ENCODE results near the gene HSD3B1. TPM values are rescaled to one million over a fixed set of nuclear protein-coding genes. Genes with fewer than 3 reads are reported as not detected.
"Not testable (repeated sequence)": the region's sequence is repeated elsewhere in the genome, so short reads cannot be mapped to it uniquely, and the experiment has no call there.

HSD3B1 gene
- polyA plus RNA-seq, 1 of the 3 experiments (the other 2 are of a cell fraction) = not detected

DNA sequence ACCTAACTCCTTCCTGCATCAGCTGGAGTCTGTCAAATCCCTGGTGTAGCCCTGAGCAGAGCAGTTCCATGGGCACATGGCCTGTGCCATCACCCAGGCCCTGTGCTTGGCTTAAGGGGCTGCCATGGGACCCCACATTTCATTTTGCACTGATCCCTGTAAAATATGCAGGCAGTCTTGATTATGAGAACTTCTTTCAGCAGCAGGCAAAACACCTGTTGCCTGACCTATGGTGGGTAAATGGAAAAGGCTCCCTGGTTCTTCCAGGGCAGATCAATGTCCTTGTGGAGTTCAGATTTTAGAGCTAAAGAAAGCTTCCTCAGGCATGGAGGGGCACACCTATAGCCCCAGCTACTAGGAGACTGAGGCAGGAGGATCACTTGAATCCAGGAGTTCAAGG lies 44.2 kb downstream of the HSD3B1 start:
- Histone ChIP-seq H3F3A (replicated peaks; ENCODE audit: insufficient read depth) (no peaks in the 10 kb centered on the region), H4K20me1 (ENCODE audit: insufficient read depth) (no peaks in the 10 kb centered on the region), H3K27ac (ENCODE audit: low read depth in 2 of 2, low read length in 1 of 2) (no peak overlapping the region), H3K79me2 (ENCODE audit: insufficient read depth) (no peaks in the 10 kb centered on the region), H3K4me2 (no peak overlapping the region), H3K27me3 (ENCODE audit: insufficient read depth) (peaks cover 7% of the 10 kb centered on the region; the same call in 1 of the 2 replicates), H3K9me2 (no peaks in the 10 kb centered on the region), H3K4me3 (ENCODE audit: low read depth in 2 of 2, low read length in 1 of 2) (no peak overlapping the region), H3K9ac (no peak overlapping the region), H3K9me3 (no peaks in the 10 kb centered on the region), H3K4me1 (ENCODE audit: control insufficient read depth in 1 of 2, insufficient read depth in 2 of 2, low read depth in 1 of 2, low read length in 1 of 2) (peaks cover 5 to 7% of the 10 kb centered on the region in 2 experiments; a peak in 2 of 4 replicates), H2AFZ (ENCODE audit: low read depth) (no peak overlapping the region), H3K36me3 (replicated peaks in 1 of 2; ENCODE audit: control insufficient read depth in 1 of 2, insufficient read depth in 2 of 2, low read length in 1 of 2) (no peaks in the 10 kb centered on the region)
- TF ChIP-seq TCF12 (IDR thresholded peaks at IDR 0.05) (no peak), NRF1 (IDR thresholded peaks at IDR 0.05; ENCODE audit: low read depth, low read length) (no peak), MEF2A (IDR thresholded peaks at IDR 0.05; ENCODE audit: borderline replicate concordance, low read depth) (no peak), RCOR1 (IDR thresholded peaks at IDR 0.05; ENCODE audit: low read length) (no peak), EP300 (IDR thresholded peaks at IDR 0.05; ENCODE audit: borderline replicate concordance in 1 of 2, low read depth in 1 of 2, low read length in 1 of 2) (no peak)
- DNase-seq = no peak
- ChIA-PET POLR2A (no interaction called here), CTCF (no interaction called here)

DNA sequence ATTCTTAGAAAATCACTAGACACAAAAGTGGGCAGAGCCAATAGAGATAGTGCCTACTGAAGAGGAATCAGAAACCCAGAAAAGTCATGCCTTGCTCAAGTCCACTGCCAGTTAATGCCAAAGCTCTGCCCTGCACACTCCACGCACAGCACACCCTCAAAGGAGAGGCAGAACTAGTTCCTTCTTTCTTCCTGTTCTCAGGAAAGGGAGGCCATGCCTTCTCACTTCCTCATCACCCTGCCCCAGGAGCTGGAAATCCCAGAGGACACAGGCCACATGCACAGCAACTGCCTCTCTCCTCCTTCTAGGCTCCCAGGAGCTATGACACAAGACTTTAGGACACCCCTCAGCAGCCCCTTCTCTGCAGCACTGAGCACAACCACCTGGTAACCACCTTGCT lies 45.6 kb downstream of the HSD3B1 start:
- H3K9me3 ChIP-seq; H3K27me3 ChIP-seq (ENCODE audit: insufficient read depth); H3K36me3 ChIP-seq (replicated peaks in 1 of 2; ENCODE audit: control insufficient read depth in 1 of 2, insufficient read depth in 2 of 2, low read length in 1 of 2); POLR2A ChIA-PET; CTCF ChIA-PET; H3K9ac ChIP-seq; H3K4me1 ChIP-seq (ENCODE audit: control insufficient read depth in 1 of 2, insufficient read depth in 2 of 2, low read depth in 1 of 2, low read length in 1 of 2); H4K20me1 ChIP-seq (ENCODE audit: insufficient read depth); H3K79me2 ChIP-seq (ENCODE audit: insufficient read depth); H3K27ac ChIP-seq (ENCODE audit: low read depth in 2 of 2, low read length in 1 of 2); H3K4me3 ChIP-seq (ENCODE audit: low read depth in 2 of 2, low read length in 1 of 2); H2AFZ ChIP-seq (ENCODE audit: low read depth); H3F3A ChIP-seq (replicated peaks; ENCODE audit: insufficient read depth); DNase-seq; H3K9me2 ChIP-seq; H3K4me2 ChIP-seq: not testable (repeated sequence)
- WGBS (ENCODE audit: low lambda C conversion rate) = 57% methylated on average over 1 of the region's 1 CpG

DNA sequence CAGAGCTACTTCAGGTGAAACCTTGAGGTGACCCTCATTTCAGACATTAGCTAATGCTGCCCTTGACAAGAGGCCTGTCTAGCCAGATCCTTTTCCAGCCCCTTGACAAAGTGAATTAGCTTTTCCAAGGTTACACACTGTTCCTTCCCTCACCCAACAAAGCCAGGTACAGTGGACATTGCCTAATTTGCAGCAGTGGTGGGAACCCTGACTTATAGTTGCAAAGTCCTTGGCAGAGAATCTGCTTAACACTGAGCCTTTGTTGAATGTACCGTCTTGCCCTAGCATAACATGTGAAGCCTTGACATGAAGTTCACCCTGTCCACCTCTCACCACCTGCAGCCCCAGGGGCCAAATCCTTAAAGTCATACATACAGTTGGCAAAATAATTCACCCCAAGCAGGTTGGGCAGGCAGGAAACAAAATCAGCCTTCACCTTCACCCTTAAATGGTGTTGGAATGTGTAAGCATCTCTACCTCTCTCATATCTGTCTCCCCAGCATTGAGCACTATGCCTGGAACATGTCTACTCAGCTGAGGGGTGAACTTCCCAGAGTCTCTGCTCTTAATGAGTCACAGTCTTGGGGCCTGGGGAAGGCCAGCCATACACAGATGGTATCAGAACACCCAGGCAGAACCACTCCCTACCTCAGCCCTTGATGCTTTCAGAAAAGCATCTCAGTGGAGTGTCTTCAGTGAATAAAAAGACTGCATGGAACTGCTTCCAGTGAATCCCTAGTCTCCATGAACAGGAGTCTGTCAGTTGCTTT lies 46.5 kb downstream of the HSD3B1 start:
- not testable (repeated sequence) for H3K27ac ChIP-seq (ENCODE audit: low read depth in 2 of 2, low read length in 1 of 2); H3K9ac ChIP-seq
- peak overlapping the region; percentile 50 for H3K4me2 ChIP-seq

DNA sequence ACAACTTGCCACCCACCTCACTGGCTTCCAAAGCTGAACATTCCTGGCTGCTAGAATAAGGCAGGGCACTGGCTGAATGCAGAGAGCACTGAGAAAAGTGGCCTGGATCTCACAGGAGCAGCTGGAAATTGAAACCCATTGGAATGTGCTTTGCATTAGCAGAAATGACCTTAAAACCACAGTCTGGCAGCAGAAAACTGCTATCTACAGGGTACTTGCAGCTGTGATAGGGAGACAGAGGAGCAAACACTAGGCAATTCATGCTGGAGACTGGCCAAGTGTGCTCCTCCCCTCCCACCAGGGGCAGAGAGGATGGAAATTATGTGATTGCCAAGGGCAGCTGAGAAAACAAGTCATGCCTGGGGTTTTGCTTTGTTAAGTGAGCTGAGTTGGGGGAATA lies 47.2 kb downstream of the HSD3B1 start:
- no peaks in the 10 kb centered on the region for H3K79me2 ChIP-seq (ENCODE audit: insufficient read depth)
- ChIA-PET CTCF (interaction anchor here (0.9 to 1.3 kb wide), 4 partner anchors 9 to 121 kb away, joined by 3 to 4 read pairs (median 3); no protein-coding TSS in a partner anchor), POLR2A (no interaction called here)
- peaks cover 5 to 7% of the 10 kb centered on the region in 2 experiments; a peak in 2 of 4 replicates for H3K4me1 ChIP-seq (ENCODE audit: control insufficient read depth in 1 of 2, insufficient read depth in 2 of 2, low read depth in 1 of 2, low read length in 1 of 2)
- no peak overlapping the region for H2AFZ ChIP-seq (ENCODE audit: low read depth)
- H3K27me3 ChIP-seq (ENCODE audit: insufficient read depth) = no peaks in the 10 kb centered on the region; the same call in 1 of the 2 replicates
- no peak overlapping the region for H3K9ac ChIP-seq
- no peak overlapping the region; a peak in 1 of 4 replicates for H3K27ac ChIP-seq (ENCODE audit: low read depth in 2 of 2, low read length in 1 of 2)
- H3K4me2 ChIP-seq = peak overlapping the region; percentile 50
- H4K20me1 ChIP-seq (ENCODE audit: insufficient read depth) = no peaks in the 10 kb centered on the region
- no peak overlapping the region for H3K4me3 ChIP-seq (ENCODE audit: low read depth in 2 of 2, low read length in 1 of 2)
- H3K9me3 ChIP-seq = no peaks in the 10 kb centered on the region
- no peaks in the 10 kb centered on the region for H3K9me2 ChIP-seq
- no peaks in the 10 kb centered on the region for H3K36me3 ChIP-seq (replicated peaks in 1 of 2; ENCODE audit: control insufficient read depth in 1 of 2, insufficient read depth in 2 of 2, low read length in 1 of 2)
- no peaks in the 10 kb centered on the region for H3F3A ChIP-seq (replicated peaks; ENCODE audit: insufficient read depth)
- peak; percentile 37 for DNase-seq
- TF ChIP-seq, protein P1, sequence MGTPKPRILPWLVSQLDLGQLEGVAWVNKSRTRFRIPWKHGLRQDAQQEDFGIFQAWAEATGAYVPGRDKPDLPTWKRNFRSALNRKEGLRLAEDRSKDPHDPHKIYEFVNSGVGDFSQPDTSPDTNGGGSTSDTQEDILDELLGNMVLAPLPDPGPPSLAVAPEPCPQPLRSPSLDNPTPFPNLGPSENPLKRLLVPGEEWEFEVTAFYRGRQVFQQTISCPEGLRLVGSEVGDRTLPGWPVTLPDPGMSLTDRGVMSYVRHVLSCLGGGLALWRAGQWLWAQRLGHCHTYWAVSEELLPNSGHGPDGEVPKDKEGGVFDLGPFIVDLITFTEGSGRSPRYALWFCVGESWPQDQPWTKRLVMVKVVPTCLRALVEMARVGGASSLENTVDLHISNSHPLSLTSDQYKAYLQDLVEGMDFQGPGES (IDR thresholded peaks at IDR 0.05; ENCODE audit: low read depth, low read length) = no peak
- TF ChIP-seq MEF2A (IDR thresholded peaks at IDR 0.05; ENCODE audit: borderline replicate concordance, low read depth) (no peak), NFIC (IDR thresholded peaks at IDR 0.05; ENCODE audit: borderline replicate concordance) (peak; percentile 47; the same call in 1 of the 2 replicates), FOXJ3 (CRISPR knock-in tag; IDR thresholded peaks at IDR 0.05) (no peak), TCF12 (IDR thresholded peaks at IDR 0.05) (peak; percentile 74), EP300 (IDR thresholded peaks at IDR 0.05; ENCODE audit: borderline replicate concordance in 1 of 2, low read depth in 1 of 2, low read length in 1 of 2) (no peak)
- TF ChIP-seq, protein P2, sequence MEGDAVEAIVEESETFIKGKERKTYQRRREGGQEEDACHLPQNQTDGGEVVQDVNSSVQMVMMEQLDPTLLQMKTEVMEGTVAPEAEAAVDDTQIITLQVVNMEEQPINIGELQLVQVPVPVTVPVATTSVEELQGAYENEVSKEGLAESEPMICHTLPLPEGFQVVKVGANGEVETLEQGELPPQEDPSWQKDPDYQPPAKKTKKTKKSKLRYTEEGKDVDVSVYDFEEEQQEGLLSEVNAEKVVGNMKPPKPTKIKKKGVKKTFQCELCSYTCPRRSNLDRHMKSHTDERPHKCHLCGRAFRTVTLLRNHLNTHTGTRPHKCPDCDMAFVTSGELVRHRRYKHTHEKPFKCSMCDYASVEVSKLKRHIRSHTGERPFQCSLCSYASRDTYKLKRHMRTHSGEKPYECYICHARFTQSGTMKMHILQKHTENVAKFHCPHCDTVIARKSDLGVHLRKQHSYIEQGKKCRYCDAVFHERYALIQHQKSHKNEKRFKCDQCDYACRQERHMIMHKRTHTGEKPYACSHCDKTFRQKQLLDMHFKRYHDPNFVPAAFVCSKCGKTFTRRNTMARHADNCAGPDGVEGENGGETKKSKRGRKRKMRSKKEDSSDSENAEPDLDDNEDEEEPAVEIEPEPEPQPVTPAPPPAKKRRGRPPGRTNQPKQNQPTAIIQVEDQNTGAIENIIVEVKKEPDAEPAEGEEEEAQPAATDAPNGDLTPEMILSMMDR (IDR thresholded peaks at IDR 0.05) = no peak
- TF ChIP-seq, protein P3, sequence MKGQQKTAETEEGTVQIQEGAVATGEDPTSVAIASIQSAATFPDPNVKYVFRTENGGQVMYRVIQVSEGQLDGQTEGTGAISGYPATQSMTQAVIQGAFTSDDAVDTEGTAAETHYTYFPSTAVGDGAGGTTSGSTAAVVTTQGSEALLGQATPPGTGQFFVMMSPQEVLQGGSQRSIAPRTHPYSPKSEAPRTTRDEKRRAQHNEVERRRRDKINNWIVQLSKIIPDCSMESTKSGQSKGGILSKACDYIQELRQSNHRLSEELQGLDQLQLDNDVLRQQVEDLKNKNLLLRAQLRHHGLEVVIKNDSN (IDR thresholded peaks at IDR 0.05; ENCODE audit: borderline replicate concordance, low read depth) = no peak

More for the DNA sequence above, 46.5 kb downstream of the HSD3B1 start:
- CTCF ChIA-PET = interaction anchor here (0.9 to 1.3 kb wide), 3 partner anchors 10 to 122 kb away, joined by 3 to 4 read pairs (median 3); no protein-coding TSS in a partner anchor
- H3K79me2 ChIP-seq (ENCODE audit: insufficient read depth); POLR2A ChIA-PET; H3K4me3 ChIP-seq (ENCODE audit: low read depth in 2 of 2, low read length in 1 of 2); H2AFZ ChIP-seq (ENCODE audit: low read depth); H4K20me1 ChIP-seq (ENCODE audit: insufficient read depth); DNase-seq; H3K4me1 ChIP-seq (ENCODE audit: control insufficient read depth in 1 of 2, insufficient read depth in 2 of 2, low read depth in 1 of 2, low read length in 1 of 2); H3F3A ChIP-seq (replicated peaks; ENCODE audit: insufficient read depth); H3K27me3 ChIP-seq (ENCODE audit: insufficient read depth); H3K9me3 ChIP-seq; H3K36me3 ChIP-seq (replicated peaks in 1 of 2; ENCODE audit: control insufficient read depth in 1 of 2, insufficient read depth in 2 of 2, low read length in 1 of 2); H3K9me2 ChIP-seq: not testable (repeated sequence)
- 91% methylated on average over 1 of the region's 1 CpG for WGBS (ENCODE audit: low lambda C conversion rate)
